ENCODE results near the gene ZNF25.
A peak's percentile ranks its signal among the peaks of the same experiment; 100 is the strongest.
"Not testable (repeated sequence)": the region's sequence is repeated elsewhere in the genome, so short reads cannot be mapped to it uniquely, and the experiment has no call there.

Gene ZNF25

DNA sequence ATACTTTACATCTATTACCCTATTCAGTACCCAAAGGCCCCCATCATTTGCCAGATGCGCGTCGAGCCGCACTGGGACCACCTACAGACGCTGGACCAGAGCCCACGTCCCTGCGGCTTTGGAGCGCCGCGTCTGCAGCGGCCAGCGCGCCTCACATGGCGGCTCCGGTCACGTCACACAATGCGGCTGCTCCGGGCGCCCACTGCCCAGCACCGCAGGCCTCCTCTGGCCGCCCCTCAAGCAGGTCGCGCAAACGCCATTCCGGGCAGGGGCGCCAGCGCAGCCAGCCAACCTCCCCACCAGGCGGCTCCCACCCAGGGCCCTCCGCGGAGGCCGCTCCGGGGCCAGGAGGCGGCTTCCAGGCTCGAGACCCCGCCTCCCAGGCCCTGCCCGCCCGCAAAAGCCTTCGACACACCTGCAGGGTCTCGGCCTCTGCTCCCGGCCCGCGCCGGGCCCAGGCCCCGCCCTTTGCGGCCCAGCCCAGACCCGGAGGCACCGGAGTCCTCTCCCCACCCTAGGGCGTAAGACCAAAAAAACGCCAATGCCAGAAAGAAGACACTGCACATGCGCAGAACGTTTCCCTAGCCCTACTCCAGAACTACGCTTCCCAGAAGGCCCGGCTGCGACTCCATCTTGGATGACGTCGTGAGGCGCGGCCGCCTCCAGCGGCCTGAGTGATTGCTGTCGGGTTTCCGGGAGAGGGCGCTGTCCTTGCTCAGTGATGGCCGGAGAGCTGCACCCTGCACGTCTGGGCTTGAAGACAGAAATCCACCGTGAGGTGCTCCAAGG, at the start of gene ZNF25:
Gene ZNF25, minus strand, starts transcription at position 557 of the 789 bp plus-strand sequence. CDS start 4,925 bp downstream, outside the sequence.
- DNase-seq (ENCODE audit: low read depth): peak; percentile 95

DNA sequence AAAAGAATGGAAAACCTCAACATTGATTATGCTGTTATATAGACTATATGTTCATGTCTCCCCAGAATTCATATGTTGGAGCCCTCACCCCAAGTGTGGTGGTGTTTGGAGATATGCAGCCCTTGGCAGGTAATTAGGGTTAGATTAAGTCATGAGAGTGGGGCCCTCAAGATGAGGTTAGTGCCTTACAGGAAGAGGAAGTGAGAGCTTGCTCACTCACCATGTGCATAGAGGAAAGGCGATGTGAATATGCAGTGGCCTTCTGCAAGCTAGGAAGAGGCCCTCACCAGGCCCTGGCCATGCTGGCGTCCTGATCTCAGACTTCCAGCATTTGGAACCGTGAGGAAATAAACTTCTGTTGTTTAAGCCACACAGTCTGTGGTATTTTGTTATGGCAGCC, 48.8 kb upstream of the ZNF25 start:
- no peak for DNase-seq (ENCODE audit: low read depth)

DNA sequence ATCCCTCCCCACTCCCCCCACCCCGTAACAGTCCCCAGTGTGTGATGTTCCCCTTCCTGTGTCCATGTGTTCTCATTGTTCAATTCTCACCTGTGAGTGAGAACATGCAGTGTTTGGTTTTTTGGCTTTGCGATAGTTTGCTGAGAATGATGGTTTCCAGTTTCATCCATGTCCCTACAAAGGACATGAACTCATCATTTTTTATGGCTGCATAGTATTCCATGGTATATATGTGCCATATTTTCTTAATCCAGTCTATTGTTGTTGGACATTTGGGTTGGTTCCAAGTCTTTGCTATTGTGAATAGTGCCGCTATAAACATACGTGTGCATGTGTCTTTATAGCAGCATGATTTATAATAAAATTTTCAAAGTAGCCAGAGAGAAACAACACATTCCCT, 42.7 kb upstream of the ZNF25 start:
- not testable (repeated sequence) for DNase-seq (ENCODE audit: low read depth)

DNA sequence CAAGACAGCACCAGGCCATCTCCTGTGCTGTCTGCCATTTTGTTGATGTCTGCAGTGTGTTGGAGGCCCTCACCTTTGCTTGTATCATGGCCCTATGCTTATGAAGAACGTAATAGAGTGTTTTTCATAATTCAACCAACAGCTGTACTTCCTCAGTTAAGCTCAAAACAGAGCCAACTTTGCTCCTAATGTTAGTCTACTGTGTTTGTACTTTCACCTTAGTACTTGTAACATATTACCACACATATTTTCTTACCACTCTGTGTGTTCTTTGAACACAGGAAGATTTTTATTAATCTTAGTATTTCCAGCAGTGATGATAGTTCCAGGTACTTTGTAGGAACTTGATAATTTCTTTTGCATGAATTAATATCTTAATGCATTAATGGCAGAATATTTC, 39.9 kb upstream of the ZNF25 start:
- DNase-seq (ENCODE audit: low read depth): no peak

DNA sequence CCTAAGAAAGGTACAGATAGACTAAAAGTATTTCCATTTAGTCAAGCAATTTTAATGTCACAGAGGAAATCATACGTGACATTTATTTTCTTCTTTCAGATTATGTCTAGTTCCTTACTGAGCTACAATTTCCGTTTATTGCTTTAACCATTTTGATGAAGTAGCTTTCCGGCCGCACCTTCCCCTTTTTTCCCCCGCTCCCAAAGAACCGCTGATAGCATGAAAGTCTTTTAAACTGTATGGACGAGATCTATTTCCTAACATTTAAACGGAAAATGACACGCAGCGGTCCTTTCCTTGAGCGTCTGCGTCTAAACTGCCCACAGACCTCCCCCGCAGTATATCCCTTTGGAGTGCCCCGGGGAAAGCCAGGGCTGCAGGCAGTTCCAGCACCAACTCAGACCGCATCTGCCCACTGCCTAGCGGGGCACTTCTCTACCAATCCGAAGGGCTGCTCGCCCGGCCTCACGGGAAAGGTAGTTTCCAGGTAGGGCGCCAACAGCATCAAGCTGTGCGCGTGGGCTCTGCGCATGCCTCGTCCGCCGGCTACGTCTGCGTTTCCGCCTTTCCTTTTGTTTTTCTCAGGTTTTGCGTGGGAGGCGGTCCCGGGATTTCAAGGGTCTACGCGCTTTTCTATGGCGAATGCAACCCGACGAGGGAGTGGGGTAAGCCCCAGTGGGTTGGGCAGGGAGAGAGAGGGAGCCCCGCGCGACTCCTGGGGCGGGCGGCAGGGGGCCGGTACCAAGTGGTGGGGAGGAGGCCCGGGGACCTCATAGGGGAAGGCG, 33.9 kb upstream of the ZNF25 start, which contains the start of gene ZNF33A:
Gene ZNF33A, plus strand, starts transcription at position 557 of the 785 bp plus-strand sequence. CDS start 1,667 bp downstream, outside the sequence.
- DNase-seq (ENCODE audit: low read depth): peak; percentile 85

DNA sequence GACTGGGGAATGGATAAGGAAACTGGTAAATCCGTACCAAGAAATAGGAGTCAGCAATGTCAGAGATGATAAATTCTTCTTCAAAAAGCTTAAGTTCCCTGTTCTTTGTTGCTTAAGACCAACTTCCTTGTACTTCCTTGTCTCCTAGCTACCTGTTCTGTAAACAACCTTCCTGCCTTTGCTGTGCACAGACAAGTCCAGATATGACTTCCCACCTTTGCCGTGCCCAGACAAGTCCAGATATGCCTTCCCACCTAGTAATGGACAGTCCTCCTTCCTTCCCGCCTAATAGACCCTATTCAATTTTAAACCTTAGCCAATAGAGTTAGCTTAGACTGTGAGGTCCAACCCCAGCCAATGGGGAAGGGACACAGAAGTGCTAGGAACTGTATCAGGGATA, 31.5 kb upstream of the ZNF25 start:
- no peak for DNase-seq (ENCODE audit: low read depth)

DNA sequence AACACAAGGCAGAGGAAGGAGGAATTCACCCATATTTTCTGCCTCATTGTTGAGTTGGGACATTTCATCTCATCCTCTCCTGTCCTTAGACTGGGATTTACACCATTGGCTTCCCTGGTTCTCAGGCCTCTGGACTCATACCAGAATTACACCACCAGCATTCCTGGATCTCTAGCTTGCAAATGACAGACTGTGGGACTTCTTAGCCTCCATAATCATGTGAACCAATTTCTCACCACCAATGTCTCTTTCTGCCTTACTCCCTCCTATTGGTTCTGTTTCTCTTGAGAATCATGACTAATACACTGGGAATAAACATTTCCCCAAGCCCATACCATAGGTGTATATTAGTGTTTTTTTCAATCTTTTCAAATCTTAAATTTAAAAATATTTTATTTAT, 31.1 kb upstream of the ZNF25 start:
- DNase-seq (ENCODE audit: low read depth): no peak

DNA sequence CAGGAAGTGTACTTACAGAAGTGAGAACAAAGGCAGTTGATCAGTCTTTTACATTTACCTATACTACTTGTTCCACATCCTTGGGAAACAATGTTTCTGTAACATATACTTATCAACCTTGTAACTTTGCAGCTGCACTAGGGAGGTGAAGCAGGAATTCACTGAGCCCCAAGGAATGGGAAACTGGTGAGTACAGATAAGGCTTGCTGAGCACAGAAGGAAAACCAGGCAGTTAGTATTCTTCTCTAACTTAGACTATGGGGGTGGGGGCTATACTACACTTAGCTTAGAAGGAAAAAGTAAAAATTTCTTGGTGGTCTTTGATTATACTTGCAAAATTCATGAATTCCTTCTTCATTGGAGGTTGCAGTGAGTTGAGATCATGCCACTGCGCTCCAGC, 27.1 kb upstream of the ZNF25 start:
- no peak for DNase-seq (ENCODE audit: low read depth)

DNA sequence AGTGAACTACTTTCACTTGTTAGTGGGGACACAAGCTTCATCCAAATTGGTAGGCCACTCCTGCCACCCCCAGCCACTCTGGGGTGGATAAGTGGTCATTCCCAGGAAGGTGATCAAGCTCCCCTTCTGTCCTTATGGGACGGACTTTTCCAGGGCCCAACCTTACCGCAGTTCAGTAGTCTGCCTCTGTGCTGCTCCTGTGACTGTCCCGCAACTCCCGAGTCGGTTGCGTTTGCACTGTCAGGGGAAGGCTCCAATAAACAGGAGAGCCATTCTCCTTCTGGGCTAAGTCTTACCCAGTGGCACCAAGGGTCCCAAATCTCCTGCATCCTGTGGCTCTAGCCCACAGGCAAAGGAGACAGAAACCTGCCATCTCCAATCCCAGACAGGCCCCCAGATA, 26.6 kb upstream of the ZNF25 start:
- no peak for DNase-seq (ENCODE audit: low read depth)

DNA sequence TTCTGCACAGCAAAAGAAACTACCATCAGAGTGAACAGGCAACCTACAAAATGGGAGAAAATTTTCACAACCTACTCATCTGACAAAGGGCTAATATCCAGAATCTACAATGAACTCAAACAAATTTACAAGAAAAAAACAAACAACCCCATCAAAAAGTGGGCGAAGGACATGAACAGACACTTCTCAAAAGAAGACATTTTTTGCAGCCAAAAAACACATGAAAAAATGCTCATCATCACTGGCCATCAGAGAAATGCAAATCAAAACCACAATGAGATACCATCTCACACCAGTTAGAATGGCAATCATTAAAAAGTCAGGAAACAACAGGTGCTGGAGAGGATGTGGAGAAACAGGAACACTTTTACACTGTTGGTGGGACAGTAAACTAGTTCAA, 24.0 kb upstream of the ZNF25 start:
- not testable (repeated sequence) for DNase-seq (ENCODE audit: low read depth)

DNA sequence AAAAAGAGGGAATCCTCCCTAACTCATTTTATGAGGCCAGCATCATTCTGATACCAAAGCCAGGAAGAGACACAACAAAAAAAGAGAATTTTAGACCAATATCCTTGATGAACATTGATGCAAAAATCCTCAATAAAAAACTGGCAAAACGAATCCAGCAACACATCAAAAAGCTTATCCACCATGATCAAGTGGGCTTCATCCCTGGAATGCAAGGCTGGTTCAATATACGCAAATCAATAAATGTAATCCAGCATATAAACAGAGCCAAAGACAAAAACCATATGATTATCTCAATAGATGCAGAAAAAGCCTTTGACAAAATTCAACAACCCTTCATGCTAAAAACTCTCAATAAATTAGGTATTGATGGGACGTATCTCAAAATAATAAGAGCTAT, 22.5 kb upstream of the ZNF25 start:
- DNase-seq (ENCODE audit: low read depth): not testable (repeated sequence)

DNA sequence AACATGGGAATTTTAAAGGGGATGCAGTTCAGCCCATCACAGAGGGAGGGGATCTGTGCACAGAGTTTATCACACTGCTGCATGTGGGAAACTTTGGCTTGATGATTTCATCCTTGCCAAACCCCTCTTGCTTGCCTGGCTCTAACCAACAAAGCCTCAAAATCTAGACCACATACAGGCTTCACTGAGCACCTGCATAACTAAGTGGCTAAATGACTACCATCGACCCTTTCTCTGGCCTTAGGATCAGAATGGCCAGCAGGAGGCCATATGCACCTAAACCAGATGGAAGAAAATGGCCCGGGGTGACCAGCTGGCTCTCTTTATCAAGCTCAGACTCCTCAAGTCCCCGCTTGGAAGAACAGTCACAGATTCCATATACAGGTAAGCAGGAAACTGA, 15.6 kb upstream of the ZNF25 start:
- DNase-seq (ENCODE audit: low read depth): no peak

DNA sequence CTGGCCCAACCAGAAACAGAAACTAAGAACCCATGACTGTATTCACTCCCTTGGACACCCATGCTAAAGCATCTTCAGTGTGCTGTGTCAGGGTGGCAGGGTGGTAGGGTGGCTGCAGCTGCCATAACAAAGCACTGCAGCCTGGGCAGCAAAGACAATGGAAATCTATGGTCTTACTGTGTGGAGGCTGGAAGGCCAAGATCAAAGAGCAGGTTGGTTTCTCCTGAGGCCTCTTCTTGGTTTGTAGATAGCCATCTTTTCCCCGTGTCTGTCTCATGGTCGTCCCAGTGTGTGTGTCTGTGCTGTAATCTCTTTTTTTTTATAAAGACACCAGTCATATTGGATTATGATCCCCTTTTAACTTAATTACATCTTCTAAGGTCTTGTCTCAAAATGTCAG, 15.2 kb upstream of the ZNF25 start:
- no peak for DNase-seq (ENCODE audit: low read depth)

DNA sequence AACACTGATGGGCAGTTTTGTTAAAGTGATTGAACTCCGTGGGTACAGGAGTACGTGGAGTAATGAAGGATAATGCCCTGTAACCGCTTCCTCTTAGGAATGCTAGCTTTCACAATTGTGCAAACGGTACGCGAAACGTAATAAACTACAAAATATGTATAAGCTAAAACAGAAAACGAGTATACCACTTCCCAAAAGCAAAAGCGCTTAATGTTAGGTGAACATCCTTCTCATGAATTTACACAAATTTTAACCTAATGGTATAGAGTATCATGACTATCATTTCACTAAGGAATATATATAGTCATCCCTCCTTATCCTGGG, 395 bp upstream of the ZNF25 start:
- no peak for DNase-seq (ENCODE audit: low read depth)

DNA sequence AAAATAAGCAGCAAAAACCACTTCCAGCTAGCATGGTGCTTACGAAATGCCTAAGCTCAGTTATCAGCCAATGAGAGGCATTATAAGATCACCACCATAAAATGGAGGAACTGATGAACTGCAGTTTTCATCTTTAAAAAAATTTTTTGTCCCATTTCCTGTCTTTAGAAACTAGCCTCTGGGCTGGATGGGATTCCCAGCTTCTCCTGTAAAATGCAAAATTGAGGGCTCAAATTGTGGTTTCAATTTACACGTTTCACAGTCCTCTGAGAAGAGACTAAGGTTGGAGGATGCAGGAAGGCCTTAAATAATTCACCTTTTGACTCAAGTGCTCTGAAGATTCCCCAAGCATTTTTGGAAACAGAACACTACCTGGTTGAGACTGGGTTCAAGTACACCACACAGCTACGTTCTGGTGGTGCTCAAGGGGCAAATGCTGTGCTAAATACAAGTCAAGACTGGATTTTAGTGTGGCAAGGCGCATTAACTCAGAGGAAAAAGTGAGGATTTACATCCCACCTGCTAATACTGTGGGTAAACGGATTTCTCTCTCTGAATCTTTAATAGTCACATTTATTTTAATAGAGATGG, 951 bp downstream of the ZNF25 start:
- DNase-seq (ENCODE audit: low read depth): no peak

DNA sequence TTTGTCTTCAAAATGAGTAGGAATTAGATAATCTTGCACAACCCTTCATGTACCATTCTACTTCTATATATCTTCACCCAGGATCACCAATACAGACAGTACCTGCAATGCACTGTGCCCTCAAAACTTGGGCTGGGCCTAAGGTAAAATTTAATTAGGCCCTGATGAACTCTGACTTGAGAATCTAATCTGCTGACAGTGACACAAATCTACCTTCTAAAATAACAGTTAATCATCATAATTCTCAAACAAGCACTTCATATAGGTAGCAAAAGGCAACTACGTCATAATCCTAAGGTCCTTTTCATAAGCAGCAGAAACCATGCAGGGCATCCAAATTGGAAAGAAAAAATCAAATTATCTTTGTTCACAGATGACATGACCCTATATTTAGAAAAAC, 4.1 kb downstream of the ZNF25 start:
- no peak for DNase-seq (ENCODE audit: low read depth)

DNA sequence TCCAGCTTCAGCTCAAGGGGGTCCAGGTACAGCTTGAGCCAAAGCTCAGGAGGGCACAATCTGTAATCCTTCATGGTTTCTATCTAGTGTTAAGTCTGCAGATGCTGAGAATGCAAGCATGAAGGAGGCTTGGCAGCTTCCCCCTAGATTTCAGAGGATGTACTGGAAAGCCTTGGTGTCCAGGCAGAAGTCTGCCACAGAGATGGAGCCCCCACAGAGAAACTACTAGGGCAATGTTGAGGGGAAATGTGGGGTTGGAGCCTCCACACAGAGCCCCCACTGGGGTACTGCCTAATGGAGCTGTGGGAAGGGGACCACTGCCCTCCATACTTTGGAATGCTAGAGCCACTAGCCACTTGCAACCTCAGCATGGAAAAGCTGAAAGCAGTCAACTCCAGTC, 11.4 kb downstream of the ZNF25 start:
- no peak for DNase-seq (ENCODE audit: low read depth)

DNA sequence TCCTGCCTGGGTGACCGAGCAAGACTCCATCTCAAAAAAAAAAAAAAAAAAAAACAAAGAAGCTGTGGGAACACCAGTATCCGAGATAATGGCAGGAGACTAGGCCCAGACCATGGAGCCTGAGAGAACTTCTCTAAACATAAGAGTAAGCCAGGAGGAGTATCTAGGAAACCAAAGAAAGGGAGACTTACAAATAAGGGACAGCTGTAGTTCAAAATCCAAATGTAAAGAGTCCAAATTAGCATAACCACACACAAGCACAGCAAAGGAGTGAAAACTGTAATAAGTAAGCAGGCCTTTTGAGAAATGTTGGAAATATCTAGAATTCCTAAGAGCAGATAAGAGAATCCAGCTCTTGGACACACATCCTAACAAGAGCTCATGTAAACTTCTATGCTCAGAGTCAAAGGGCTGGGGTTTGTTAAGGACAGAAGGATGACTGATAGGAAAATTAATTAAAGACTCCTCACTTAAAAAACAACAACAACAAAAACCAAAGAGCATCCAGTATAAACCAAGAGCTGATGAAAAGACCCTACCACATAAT, 15.8 kb downstream of the ZNF25 start:
- DNase-seq (ENCODE audit: low read depth): no peak

DNA sequence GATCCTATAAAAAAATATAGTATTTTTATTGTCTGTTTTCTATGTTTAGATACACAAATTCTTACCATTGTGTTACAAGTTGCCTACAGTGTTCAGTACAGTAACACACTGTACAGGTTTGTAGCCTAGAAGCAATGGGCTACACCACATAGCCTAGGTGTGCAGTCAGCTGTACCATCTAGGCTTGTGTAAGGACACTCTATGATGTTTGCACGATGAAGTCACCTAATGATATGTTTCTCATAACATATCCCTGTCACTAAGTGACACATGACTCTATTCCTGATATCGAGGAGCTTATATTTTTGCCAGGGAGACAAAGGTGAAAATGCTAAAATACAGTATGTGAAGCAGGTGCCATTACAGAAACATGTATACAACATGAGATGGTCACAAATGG, 18.6 kb downstream of the ZNF25 start:
- no peak for DNase-seq (ENCODE audit: low read depth)

DNA sequence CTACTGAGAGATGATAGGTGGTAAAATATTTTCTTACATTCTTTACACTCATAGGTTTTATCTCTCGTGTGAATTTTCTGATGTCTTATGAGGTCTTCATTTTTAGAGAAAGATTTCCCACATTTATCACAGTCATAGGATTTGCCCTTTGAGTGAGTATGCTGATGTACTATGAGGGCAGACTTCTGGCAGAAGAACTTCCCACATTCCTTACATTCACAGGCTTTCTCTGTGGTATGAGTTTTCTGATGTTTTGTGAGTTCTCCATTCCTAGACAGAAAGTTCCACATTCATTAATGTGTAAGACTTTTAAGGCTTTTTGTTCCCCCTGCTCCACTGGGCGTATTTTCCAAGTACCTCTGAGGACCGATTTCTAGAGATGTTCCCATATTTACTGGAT, 23.5 kb downstream of the ZNF25 start:
- DNase-seq (ENCODE audit: low read depth): no peak

DNA sequence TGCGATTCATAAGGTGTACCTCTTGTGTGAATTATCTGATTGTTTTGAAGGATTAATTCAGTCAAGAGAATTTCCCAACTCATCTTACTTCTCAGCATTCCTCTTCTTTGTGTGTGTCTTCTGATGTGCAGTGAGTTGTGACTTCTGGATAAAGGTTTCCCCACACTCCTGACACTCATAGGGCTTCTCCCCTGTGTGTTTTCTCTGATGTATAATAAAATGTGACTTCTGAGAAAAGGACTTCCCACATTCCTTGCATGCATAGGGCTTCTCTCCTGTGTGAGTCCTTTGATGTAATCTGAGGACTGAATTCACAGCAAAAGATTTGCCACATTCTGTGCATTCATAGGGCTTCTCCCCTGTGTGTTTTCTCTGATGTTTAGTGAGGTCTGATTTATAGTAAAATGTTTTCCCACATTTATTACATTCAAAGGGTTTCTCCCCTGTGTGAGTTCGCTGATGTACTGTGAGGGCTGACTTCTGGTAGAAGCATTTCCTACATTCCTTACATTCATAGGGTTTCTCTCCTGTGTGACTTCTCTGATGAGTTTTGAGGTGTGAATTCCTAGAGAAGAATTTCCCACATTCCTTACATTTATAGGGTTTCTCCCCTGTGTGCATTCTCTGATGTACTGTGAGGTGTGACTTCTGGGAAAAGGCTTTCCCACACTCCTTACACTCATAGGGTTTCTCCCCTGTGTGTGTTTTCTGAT, 24.2 kb downstream of the ZNF25 start:
- DNase-seq (ENCODE audit: low read depth): no peak

DNA sequence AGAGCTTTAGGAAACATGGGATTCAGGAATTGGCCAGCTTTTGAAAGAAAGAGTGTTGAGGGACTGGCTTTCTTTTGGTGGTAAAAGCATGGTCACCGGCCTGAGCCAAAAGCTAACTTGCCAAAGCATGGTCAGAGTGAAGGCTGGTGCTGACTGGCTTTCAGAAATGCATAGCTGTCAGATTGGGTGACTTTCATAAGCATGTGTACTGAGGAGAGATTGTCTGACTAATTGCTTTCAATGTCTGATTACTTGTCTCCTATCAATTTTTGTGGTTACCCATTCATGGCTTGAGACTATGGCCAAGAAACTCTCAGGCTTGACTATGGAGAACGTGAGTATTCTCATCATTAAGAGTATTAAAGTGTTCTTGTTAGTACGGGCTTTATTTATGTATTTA, 28.2 kb downstream of the ZNF25 start:
- no peak for DNase-seq (ENCODE audit: low read depth)
